MM.1S (cell line): ENCODE measurements around the gene ESPL1.

Experiments
- EZH2 ChIP-seq: fragments of 300-600 bp; sonication (generic); optimal IDR thresholded peaks from 2 replicates; pipeline ENCODE3; 2017; ENCODE audit warnings: low read depth, mild to moderate bottlenecking, antibody characterized with exemption, low read length, mixed read lengths
- TF ChIP-seq, protein P1 (sequence below): fragments of 300-600 bp; sonication (generic); IDR thresholded peaks from 2 replicates; pipeline ENCODE4 v1.5.1; 2016; ENCODE audit warnings: antibody characterized with exemption, low read length, mixed read lengths

DNA sequence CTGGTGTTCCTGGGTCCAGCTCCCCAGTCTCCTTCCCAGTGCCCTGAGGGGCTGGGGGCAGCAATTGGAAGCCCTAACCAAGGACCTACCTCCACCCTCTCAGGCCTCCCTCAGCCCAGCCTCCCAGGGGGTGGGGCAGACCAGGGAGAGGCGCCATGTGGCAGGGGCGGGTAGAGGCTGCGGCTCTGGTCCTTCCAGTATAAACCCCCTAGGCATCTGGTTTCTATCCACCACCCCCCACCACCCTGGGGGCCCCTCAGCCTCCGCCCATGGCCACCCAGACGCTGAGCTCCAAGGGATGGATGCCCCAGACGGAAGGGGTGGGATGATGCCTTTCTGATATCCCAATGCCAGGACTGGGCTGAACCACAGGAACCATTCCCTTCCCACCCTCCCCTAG lies 70.8 kb downstream of the ESPL1 start:
- no peak for TF ChIP-seq EZH2
- TF ChIP-seq, protein P1, sequence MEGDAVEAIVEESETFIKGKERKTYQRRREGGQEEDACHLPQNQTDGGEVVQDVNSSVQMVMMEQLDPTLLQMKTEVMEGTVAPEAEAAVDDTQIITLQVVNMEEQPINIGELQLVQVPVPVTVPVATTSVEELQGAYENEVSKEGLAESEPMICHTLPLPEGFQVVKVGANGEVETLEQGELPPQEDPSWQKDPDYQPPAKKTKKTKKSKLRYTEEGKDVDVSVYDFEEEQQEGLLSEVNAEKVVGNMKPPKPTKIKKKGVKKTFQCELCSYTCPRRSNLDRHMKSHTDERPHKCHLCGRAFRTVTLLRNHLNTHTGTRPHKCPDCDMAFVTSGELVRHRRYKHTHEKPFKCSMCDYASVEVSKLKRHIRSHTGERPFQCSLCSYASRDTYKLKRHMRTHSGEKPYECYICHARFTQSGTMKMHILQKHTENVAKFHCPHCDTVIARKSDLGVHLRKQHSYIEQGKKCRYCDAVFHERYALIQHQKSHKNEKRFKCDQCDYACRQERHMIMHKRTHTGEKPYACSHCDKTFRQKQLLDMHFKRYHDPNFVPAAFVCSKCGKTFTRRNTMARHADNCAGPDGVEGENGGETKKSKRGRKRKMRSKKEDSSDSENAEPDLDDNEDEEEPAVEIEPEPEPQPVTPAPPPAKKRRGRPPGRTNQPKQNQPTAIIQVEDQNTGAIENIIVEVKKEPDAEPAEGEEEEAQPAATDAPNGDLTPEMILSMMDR = no peak
